ENCODE results near the gene C6orf89.
A peak's percentile ranks its signal among the peaks of the same experiment; 100 is the strongest.
"Not testable (repeated sequence)": the region's sequence is repeated elsewhere in the genome, so short reads cannot be mapped to it uniquely, and the experiment has no call there.

C6orf89 gene

GRCh38 chr6:36936824-36937223 lies 51.1 kb downstream of the C6orf89 start:
- DNase-seq: peak in 1 of 42 donors; percentile 1
- intact Hi-C loops (cut with DNase I): no loop called here

- intact Hi-C loops (cut with DNase I): no loop called here
- DNase-seq: no peak
Observed at GRCh38 chr6:36937896-36938295, 52.1 kb downstream of the C6orf89 start.

GRCh38 chr6:36938536-36938935 lies 52.8 kb downstream of the C6orf89 start:
- peak in 1 of 42 donors; percentile 19 for DNase-seq
- intact Hi-C loops (cut with DNase I): no loop called here

- intact Hi-C loops (cut with DNase I): not testable (repeated sequence)
Observed at GRCh38 chr6:36939005-36939404, 53.3 kb downstream of the C6orf89 start.

GRCh38 chr6:36940027-36940426 lies 54.3 kb downstream of the C6orf89 start:
- intact Hi-C loops (cut with DNase I): no loop called here
- DNase-seq: peak in 1 of 42 donors; percentile 36

More at GRCh38 chr6:36939005-36939404, 53.3 kb downstream of the C6orf89 start:
- DNase-seq: not testable (repeated sequence)

- peak in 1 of 42 donors; percentile 7 for DNase-seq
- intact Hi-C loops (cut with DNase I): not testable (repeated sequence)
Observed at GRCh38 chr6:36941561-36941960, 55.8 kb downstream of the C6orf89 start.

- DNase-seq; intact Hi-C loops (cut with DNase I): not testable (repeated sequence)
Observed at GRCh38 chr6:36942329-36942728, 56.6 kb downstream of the C6orf89 start.

- DNase-seq: peak in 1 of 42 donors; percentile 37
- intact Hi-C loops (cut with DNase I): no loop called here
Observed at GRCh38 chr6:36944650-36945049, 58.9 kb downstream of the C6orf89 start.

GRCh38 chr6:36945301-36945700 lies 59.5 kb downstream of the C6orf89 start:
- no peak for DNase-seq
- intact Hi-C loops (cut with DNase I): no loop called here

- DNase-seq: peak in 3 of 42 donors; percentile 12 to 19 (median 19)
- intact Hi-C loops (cut with DNase I): no loop called here
Observed at GRCh38 chr6:36946526-36946925, 60.8 kb downstream of the C6orf89 start.

- DNase-seq: peak in 41 of 42 donors; percentile 26 to 95 (median 84)
- intact Hi-C loops (cut with DNase I): no loop called here
Observed at GRCh38 chr6:36947570-36948351, 62.0 kb downstream of the C6orf89 start.

GRCh38 chr6:36949076-36949475 lies 63.3 kb downstream of the C6orf89 start:
- DNase-seq: peak in 3 of 42 donors; percentile 7 to 40 (median 16)
- intact Hi-C loops (cut with DNase I): not testable (repeated sequence)

- intact Hi-C loops (cut with DNase I): no loop called here
- DNase-seq: no peak
Observed at GRCh38 chr6:36949636-36950035, 63.9 kb downstream of the C6orf89 start.

- DNase-seq: peak in 1 of 42 donors; percentile 18
- intact Hi-C loops (cut with DNase I): no loop called here
Observed at GRCh38 chr6:36953931-36954261, 68.1 kb downstream of the C6orf89 start.

GRCh38 chr6:36954262-36954931 lies 68.6 kb downstream of the C6orf89 start, which contains the start of gene PI16:
Gene PI16, plus strand, starts transcription at chr6:36954738. Its CDS starts 23 bp downstream, at chr6:36954761.
- DNase-seq: peak in 7 of 42 donors; percentile 16 to 46 (median 39)

GRCh38 chr6:36955136-36955535 lies 69.4 kb downstream of the C6orf89 start:
- intact Hi-C loops (cut with DNase I): no loop called here
- DNase-seq: peak in 6 of 42 donors; percentile 21 to 56 (median 38)

More at GRCh38 chr6:36954262-36954931, 68.6 kb downstream of the C6orf89 start, which contains the start of gene PI16:
- intact Hi-C loops (cut with DNase I): no loop called here

- peak in 4 of 42 donors; percentile 14 to 42 (median 29) for DNase-seq
- intact Hi-C loops (cut with DNase I): no loop called here
Observed at GRCh38 chr6:36955671-36956445, 70.1 kb downstream of the C6orf89 start.

- intact Hi-C loops (cut with DNase I): no loop called here
- DNase-seq: no peak
Observed at GRCh38 chr6:36956446-36956820, 70.7 kb downstream of the C6orf89 start.

- intact Hi-C loops (cut with DNase I): no loop called here
- peak in 3 of 42 donors; percentile 5 to 33 (median 16) for DNase-seq
Observed at GRCh38 chr6:36957773-36958271, 72.1 kb downstream of the C6orf89 start.

All from head of caudate nucleus (tissue), 42 donors.